Panc1 (cell line): ENCODE data around the gene C13orf46.

Source experiments
- CTCF ChIP-seq: fragments of 450-650 bp; IDR thresholded peaks from 2 replicates; pipeline ENCODE4 v1.5.1; 2017; ENCODE audit warnings: mild to moderate bottlenecking
- POLR2AphosphoS5 ChIP-seq: IDR thresholded peaks from 2 replicates; pipeline ENCODE4 v1.6.1; 2012; ENCODE audit warnings: mild to moderate bottlenecking, low read depth, low read length, moderate library complexity
- SIN3A ChIP-seq: IDR thresholded peaks from 2 replicates; pipeline ENCODE4 v1.6.1; 2012; ENCODE audit warnings: low read depth, mild to moderate bottlenecking, low read length, moderate library complexity, borderline replicate concordance; ENCODE audit not compliant: insufficient read depth
- TCF7L2 ChIP-seq: IDR thresholded peaks from 2 replicates; pipeline ENCODE4 v1.6.1; 2011; ENCODE audit warnings: mild to moderate bottlenecking, low read depth, low read length, inconsistent platforms
- TF ChIP-seq, protein P1 (sequence below), 2 experiments: IDR thresholded peaks; 2 replicates each; pipeline ENCODE4 v1.6.1; 2011 to 2012; ENCODE audit warnings: low read depth in 2 of 2, control low read depth in 1 of 2, low read length in 1 of 2, mild to moderate bottlenecking in 1 of 2, moderate library complexity in 1 of 2; ENCODE audit not compliant: insufficient read depth in 1 of 2

- no peak for TF ChIP-seq CTCF
- no peak for TF ChIP-seq SIN3A
- TF ChIP-seq, protein P1, sequence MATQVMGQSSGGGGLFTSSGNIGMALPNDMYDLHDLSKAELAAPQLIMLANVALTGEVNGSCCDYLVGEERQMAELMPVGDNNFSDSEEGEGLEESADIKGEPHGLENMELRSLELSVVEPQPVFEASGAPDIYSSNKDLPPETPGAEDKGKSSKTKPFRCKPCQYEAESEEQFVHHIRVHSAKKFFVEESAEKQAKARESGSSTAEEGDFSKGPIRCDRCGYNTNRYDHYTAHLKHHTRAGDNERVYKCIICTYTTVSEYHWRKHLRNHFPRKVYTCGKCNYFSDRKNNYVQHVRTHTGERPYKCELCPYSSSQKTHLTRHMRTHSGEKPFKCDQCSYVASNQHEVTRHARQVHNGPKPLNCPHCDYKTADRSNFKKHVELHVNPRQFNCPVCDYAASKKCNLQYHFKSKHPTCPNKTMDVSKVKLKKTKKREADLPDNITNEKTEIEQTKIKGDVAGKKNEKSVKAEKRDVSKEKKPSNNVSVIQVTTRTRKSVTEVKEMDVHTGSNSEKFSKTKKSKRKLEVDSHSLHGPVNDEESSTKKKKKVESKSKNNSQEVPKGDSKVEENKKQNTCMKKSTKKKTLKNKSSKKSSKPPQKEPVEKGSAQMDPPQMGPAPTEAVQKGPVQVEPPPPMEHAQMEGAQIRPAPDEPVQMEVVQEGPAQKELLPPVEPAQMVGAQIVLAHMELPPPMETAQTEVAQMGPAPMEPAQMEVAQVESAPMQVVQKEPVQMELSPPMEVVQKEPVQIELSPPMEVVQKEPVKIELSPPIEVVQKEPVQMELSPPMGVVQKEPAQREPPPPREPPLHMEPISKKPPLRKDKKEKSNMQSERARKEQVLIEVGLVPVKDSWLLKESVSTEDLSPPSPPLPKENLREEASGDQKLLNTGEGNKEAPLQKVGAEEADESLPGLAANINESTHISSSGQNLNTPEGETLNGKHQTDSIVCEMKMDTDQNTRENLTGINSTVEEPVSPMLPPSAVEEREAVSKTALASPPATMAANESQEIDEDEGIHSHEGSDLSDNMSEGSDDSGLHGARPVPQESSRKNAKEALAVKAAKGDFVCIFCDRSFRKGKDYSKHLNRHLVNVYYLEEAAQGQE (IDR thresholded peaks at IDR 0.05; ENCODE audit: insufficient read depth in 1 of 2, low read depth in 2 of 2, low read length in 1 of 2) = no peak
- no peak for TF ChIP-seq POLR2AphosphoS5
- no peak for TF ChIP-seq TCF7L2
These were observed 39.5 kb upstream of the C13orf46 start for GRCh38 chr13:114013336-114013735.
